Daoy (cell line): Measurements from ENCODE around the gene OR6C75. TPM values are rescaled to one million over a fixed set of nuclear protein-coding genes. Genes with fewer than 3 reads are reported as not detected.

Experiments
- total RNA-seq: library from RNA; depleted of rRNA; stranded (reverse); fragments of >200 nt; shearing (Covaris generic); gene quantifications from 2 replicates; pipeline ENCODE4 v1.2.3, GENCODE V29; 2014; rRNA removed

OR6C75 gene
- total RNA-seq, 1 experiment from 2014 or later, result not detected

Other genes with a start within 250 kb of the OR6C75 start
- gene OR9K2, start 236.6 kb upstream of the OR6C75 start, total RNA-seq, result not detected in 2 replicates
- not detected in 2 replicates for gene OR10A7, start 141.9 kb upstream of the OR6C75 start, total RNA-seq
- gene OR6C74, start 118.4 kb upstream of the OR6C75 start, total RNA-seq, result not detected in 2 replicates
- gene OR6C6, start 66.4 kb upstream of the OR6C75 start, total RNA-seq, result not detected in 2 replicates
- gene OR6C1, start 48.6 kb upstream of the OR6C75 start, total RNA-seq, result not detected in 2 replicates
- gene OR6C3, start 32.2 kb upstream of the OR6C75 start, total RNA-seq, result not detected in 2 replicates
- not detected in 2 replicates for gene OR6C65, start 37.6 kb downstream of the OR6C75 start, total RNA-seq
- gene OR6C76, start 63.3 kb downstream of the OR6C75 start, total RNA-seq, result not detected in 2 replicates
- not detected in 2 replicates for gene OR6C2, start 81.1 kb downstream of the OR6C75 start, total RNA-seq
- 0.29 TPM in 1 of 2 replicates, not detected in the other for gene OR6C70, start 107.2 kb downstream of the OR6C75 start, total RNA-seq
- not detected in 2 replicates for gene OR6C68, start 129.4 kb downstream of the OR6C75 start, total RNA-seq
- not detected in 2 replicates for gene OR6C4, start 186.6 kb downstream of the OR6C75 start, total RNA-seq
- gene OR2AP1, start 209.5 kb downstream of the OR6C75 start, total RNA-seq, result not detected in 2 replicates